Gastrocnemius medialis (tissue), 4 donors: ENCODE data around the gene ERCC6L2. TPM values are rescaled to one million over a fixed set of nuclear protein-coding genes. Genes with fewer than 3 reads are reported as not detected.

Experiments
- ATAC-seq, 2 donors: fragments of 150-250 bp; one replicate each; pipeline ENCODE4 v1.9.1; 2016
- DNase-seq, 2 donors: peaks; one replicate each; pipeline ENCODE4 v3.0.0-alpha.2; 2019
- H3K27ac ChIP-seq, 4 donors: fragments of 200-600 bp; sonication (generic); 1 replicate in 1 of 4; 2 replicates in 3 of 4; pipeline ENCODE4 v1.5.1; 2016 to 2018; ENCODE audit warnings: mild to moderate bottlenecking in 2 of 4, moderate library complexity in 1 of 4
- H3K27me3 ChIP-seq, 3 donors: fragments of 200-600 bp; sonication (generic) in 2 of 3; 1 replicate in 1 of 3; 2 replicates in 2 of 3; pipeline versions ENCODE4 v1.5.1 to v1.6.0; 2016 to 2019; ENCODE audit warnings: mild to moderate bottlenecking in 1 of 3, moderate library complexity in 1 of 3
- H3K36me3 ChIP-seq, 2 donors: fragments of 200-600 bp; sonication (generic) in 1 of 2; one replicate each; pipeline ENCODE4 v1.5.1; 2017 to 2018
- H3K4me1 ChIP-seq, 2 donors: fragments of 200-600 bp; sonication (generic) in 1 of 2; one replicate each; pipeline ENCODE4 v1.5.1; 2016 to 2017; ENCODE audit warnings: mild to moderate bottlenecking in 2 of 2
- H3K4me3 ChIP-seq, 4 donors: fragments of 200-600 bp; sonication (generic) in 3 of 4; 1 replicate in 1 of 4; 2 replicates in 3 of 4; pipeline ENCODE4 v1.5.1; 2016 to 2019; ENCODE audit warnings: mild to moderate bottlenecking in 2 of 4
- H3K9me3 ChIP-seq, 3 donors: fragments of 200-600 bp; sonication (generic) in 2 of 3; 1 replicate in 1 of 3; 2 replicates in 2 of 3; pipeline ENCODE4 v1.5.1; 2016 to 2019
- POLR2A ChIP-seq, 2 donors: fragments of 450-650 bp; IDR thresholded peaks; one replicate each; pipeline ENCODE4 v1.6.1; 2017; ENCODE audit warnings: antibody characterized with exemption in 2 of 2, mild to moderate bottlenecking in 2 of 2, moderate library complexity in 2 of 2
- in situ Hi-C, 4 donors: fragments of 200-750 bp; cut with MboI; loops; one replicate each; pipeline versions ENCODE4 v1.15.0 to v1.8.0; 2017; ENCODE audit warnings: low sequenced_read_pairs in 4 of 4
- intact Hi-C: fragments of 100-400 bp; cut with DNase I; formaldehyde crosslinking; loops from one replicate; pipeline ENCODE4 v1.15.1; 2023; ENCODE audit warnings: low total_unique reads
- total RNA-seq, 4 donors: library from RNA; depleted of rRNA; stranded (reverse); fragments of >200 nt; gene quantifications; one replicate each; pipeline versions ENCODE4 v1.1.0 to v1.2.3, GENCODE V29; 2016
- TF ChIP-seq, protein P1 (sequence below), 5 experiments: fragments of 450-650 bp in 3 of 5; fragments of 200-600 bp in 2 of 5; sonication (generic) in 2 of 5; IDR thresholded peaks in 4 of 5; conservative IDR thresholded peaks in 1 of 5; 1 replicate in 4 of 5; 2 replicates in 1 of 5; pipeline ENCODE4 v1.5.1; 2016 to 2019; ENCODE audit warnings: antibody characterized with exemption in 5 of 5, mild to moderate bottlenecking in 3 of 5, moderate library complexity in 3 of 5

ERCC6L2 gene
- total RNA-seq, 4 donors from 2014 or later: 24.2 to 46.2 (median 35.9) TPM

- H3K36me3 ChIP-seq: no peaks in the 10 kb centered on the region
- no peak overlapping the region for H3K4me3 ChIP-seq
- no peaks in the 10 kb centered on the region for H3K4me1 ChIP-seq
- intact Hi-C loops (no loop called here), in situ Hi-C loops (no loop called here)
- DNase-seq (no peak), ATAC-seq (no peak)
- no peaks in the 10 kb centered on the region for H3K9me3 ChIP-seq
- H3K27ac ChIP-seq: no peak overlapping the region
- no peaks in the 10 kb centered on the region for H3K27me3 ChIP-seq
- TF ChIP-seq, protein P1, sequence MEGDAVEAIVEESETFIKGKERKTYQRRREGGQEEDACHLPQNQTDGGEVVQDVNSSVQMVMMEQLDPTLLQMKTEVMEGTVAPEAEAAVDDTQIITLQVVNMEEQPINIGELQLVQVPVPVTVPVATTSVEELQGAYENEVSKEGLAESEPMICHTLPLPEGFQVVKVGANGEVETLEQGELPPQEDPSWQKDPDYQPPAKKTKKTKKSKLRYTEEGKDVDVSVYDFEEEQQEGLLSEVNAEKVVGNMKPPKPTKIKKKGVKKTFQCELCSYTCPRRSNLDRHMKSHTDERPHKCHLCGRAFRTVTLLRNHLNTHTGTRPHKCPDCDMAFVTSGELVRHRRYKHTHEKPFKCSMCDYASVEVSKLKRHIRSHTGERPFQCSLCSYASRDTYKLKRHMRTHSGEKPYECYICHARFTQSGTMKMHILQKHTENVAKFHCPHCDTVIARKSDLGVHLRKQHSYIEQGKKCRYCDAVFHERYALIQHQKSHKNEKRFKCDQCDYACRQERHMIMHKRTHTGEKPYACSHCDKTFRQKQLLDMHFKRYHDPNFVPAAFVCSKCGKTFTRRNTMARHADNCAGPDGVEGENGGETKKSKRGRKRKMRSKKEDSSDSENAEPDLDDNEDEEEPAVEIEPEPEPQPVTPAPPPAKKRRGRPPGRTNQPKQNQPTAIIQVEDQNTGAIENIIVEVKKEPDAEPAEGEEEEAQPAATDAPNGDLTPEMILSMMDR (IDR thresholded peaks at IDR 0.05 in 4 of 5, conservative IDR thresholded peaks at IDR 0.05 in 1 of 5): no peak
- TF ChIP-seq POLR2A (IDR thresholded peaks at IDR 0.05): no peak
These were observed 26.7 kb upstream of the ERCC6L2 start for GRCh38 chr9:95848764-95849163.

DNA sequence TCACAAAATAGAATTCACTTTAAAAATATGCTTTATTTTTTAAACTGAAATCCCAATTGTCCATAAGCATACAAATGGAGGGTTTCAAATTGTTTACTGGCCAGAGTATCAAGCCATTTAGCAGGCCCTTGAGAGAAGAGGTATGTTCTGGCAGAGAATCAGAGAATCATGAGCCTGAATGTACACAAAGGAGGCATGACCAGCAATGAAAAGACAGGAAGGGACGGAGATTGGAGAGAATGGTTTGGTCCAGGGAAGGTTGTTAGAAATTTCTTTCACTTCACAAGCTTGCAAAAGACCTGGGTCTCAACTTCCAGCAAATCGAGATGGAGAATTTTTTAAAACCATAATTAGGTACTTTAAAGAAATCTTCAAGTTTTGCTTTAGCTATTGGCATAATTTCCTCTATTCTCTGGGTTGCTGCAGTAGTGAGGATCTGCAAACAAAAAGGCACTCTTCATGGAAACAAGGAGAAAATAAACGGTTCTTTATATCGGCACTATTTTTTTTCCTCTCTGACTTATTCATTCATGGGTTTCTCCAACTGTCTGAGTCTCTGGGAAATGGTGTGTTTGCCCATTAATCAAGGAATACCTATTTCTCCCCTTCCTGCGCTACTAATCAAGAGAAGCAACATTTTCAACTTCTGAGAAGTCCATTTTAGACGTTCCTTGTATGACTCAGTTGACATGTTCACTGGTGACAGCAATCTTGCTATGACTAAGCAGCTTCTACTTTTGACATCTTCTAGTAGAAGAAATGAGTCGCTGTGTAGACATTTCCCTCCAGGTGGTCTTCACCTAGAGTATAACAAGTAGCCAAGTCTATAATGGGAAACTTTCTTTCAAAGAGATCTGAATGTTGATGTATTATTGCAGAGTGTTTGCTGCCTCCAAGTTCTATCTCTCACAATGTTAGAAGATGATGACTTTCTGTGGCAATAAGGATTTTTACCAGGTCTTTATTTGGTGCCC lies 23.1 kb upstream of the ERCC6L2 start:
- no peak for DNase-seq
- Histone ChIP-seq H3K27ac (no peak overlapping the region), H3K4me1 (no peaks in the 10 kb centered on the region), H3K9me3 (no peaks in the 10 kb centered on the region), H3K27me3 (no peaks in the 10 kb centered on the region), H3K4me3 (no peak overlapping the region), H3K36me3 (no peaks in the 10 kb centered on the region)
- no peak for ATAC-seq
- TF ChIP-seq POLR2A (IDR thresholded peaks at IDR 0.05): no peak
- TF ChIP-seq, protein P1 (IDR thresholded peaks at IDR 0.05 in 4 of 5, conservative IDR thresholded peaks at IDR 0.05 in 1 of 5): no peak
- in situ Hi-C loops: loop anchor here in 1 of 4 donors (25.0 kb wide), 1 partner anchor 340 kb away; the partner anchor contains the start of gene PTCH1
- intact Hi-C loops: no loop called here

DNA sequence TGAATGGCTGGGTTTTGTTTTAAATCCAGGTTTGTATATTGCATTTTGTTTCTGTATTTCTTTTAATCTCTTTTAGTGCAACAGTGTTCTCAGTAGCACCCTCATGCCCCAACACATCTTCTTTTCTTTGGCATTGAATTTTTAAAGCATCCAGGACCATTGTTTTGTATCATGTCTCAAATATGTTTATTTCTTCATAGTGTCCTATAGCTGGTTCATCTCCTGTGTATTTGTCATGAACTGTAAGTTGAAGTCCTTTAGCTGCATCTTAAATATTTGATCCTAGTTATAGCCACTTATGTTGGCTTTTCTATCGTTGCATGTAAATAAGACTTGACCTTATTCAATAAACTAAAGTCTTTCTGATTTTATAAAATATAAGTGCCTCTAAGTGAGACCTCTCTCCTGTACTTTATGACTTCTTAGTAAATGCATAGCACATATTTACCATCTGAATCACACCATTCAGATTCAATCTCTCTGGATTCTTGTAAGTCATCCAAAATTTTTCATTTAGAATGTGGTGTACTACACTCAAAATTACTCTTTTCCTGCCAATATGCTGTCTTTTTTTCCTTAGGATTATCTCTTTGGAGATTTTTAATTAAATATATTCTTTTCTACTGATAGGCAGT lies 21.0 kb upstream of the ERCC6L2 start:
- TF ChIP-seq, protein P1 (IDR thresholded peaks at IDR 0.05 in 4 of 5, conservative IDR thresholded peaks at IDR 0.05 in 1 of 5): no peak
- no peak for TF ChIP-seq POLR2A (IDR thresholded peaks at IDR 0.05)
- in situ Hi-C loops: loop anchor here in 1 of 4 donors (25.0 kb wide), 1 partner anchor 342 kb away; the partner anchor contains the start of gene PTCH1
- H3K36me3 ChIP-seq: no peaks in the 10 kb centered on the region

GRCh38 chr9:95855961-95856360 lies 19.5 kb upstream of the ERCC6L2 start:
- Histone ChIP-seq H3K27me3 (no peaks in the 10 kb centered on the region), H3K9me3 (no peaks in the 10 kb centered on the region), H3K27ac (no peak overlapping the region), H3K4me3 (no peak overlapping the region), H3K36me3 (no peaks in the 10 kb centered on the region), H3K4me1 (no peaks in the 10 kb centered on the region)
- in situ Hi-C loops (loop anchor here in 1 of 4 donors (25.0 kb wide), 1 partner anchor 344 kb away; the partner anchor contains the start of gene PTCH1), intact Hi-C loops (no loop called here)
- ATAC-seq (no peak), DNase-seq (no peak)
- TF ChIP-seq, protein P1 (IDR thresholded peaks at IDR 0.05 in 4 of 5, conservative IDR thresholded peaks at IDR 0.05 in 1 of 5): no peak
- TF ChIP-seq POLR2A (IDR thresholded peaks at IDR 0.05): no peak

More for the DNA sequence above, 21.0 kb upstream of the ERCC6L2 start:
- intact Hi-C loops: no loop called here
- ATAC-seq (no peak), DNase-seq (no peak)
- Histone ChIP-seq H3K4me3 (no peak overlapping the region), H3K27me3 (no peaks in the 10 kb centered on the region), H3K4me1 (no peaks in the 10 kb centered on the region), H3K27ac (no peak overlapping the region), H3K9me3 (no peaks in the 10 kb centered on the region)
